GM11168 (cell line): ENCODE measurements around the gene HSPH1.
"Not testable (repeated sequence)": the region's sequence is repeated elsewhere in the genome, so short reads cannot be mapped to it uniquely, and the experiment has no call there.

Experiments used
- in situ Hi-C: fragments of 300-500 bp; cut with MboI; formaldehyde crosslinking; loops from one replicate; pipeline ENCODE4 v1.12.0; 2022; ENCODE audit warnings: low sequenced_read_pairs; ENCODE audit not compliant: unreplicated experiment

The HSPH1 gene

DNA sequence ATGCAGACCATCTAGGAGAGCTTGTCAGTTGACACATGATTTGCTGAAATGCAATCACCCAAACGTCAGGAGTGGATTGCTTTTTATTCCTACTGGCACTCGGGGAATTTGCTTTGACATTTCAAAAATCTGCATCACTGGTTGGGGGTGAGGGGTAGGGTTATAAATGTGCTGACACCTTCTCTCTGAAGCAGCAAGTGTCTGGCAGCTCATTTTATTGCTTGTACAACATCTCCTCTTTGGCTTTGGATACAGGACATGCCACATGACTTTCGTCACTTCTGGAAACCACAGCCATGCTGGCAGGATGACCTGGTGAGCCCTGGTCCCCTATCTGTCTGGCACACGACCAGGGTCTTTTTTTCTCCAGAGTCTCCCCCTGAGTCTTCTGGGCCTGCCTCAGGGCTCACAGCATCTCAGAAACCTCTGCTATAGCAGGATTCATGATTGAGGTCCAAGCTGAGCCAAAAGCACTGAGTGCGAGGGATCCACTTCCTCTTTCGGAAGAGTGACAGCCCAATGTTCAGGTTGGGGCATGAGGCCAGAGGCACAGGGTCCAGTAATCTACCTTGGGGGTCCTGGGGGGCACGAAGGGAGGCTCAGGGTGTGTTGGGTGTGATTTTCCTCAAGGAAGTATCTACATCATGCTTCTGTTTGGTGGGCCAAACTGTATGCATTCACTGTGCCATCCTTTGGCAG lies 60.1 kb downstream of the HSPH1 start:
- in situ Hi-C loops = no loop called here

DNA sequence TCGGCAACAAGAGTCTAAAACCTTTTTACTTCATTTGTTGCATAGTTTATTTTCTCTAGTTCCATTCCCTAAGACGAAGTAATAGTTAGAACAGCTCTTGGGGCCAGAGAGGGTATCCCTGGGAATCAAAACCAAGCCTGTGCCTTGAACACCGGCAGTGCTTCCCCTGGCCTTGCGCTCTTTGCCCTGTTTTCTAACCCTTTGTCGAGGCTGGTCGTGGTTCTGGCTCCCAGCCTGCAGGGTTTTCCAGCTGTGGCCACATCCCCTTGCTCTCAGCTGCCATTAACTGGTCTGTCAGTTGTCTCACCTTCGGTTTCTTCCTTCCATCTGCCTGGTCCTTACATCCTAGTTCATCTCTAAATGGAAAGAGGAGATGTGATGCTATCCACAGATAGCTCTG lies 61.0 kb downstream of the HSPH1 start:
- in situ Hi-C loops = no loop called here

DNA sequence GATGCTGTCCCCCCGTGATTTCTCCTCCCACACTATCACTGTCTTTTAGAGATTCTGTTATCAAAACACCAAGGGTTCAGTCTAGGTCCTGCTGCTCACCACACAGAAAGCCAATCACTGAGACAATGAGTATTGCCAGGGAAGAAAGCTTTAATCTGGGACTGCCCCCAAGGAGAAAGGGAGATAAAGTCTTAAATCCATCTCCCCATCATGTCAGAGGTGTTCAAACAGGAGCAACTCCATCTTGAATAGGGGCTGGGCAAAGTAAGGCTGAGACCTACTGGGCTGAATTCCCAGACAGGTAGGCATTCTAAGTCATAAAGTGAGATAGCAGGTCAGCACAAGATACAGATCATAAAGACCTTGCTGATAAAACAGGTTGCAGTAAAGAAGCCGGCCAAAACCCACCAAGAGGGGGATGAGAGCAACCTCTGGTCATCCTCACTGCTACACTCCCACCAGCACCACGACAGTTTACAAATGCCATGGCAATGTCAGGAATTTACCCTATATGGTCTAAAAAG lies 63.7 kb downstream of the HSPH1 start:
- in situ Hi-C loops = not testable (repeated sequence)

DNA sequence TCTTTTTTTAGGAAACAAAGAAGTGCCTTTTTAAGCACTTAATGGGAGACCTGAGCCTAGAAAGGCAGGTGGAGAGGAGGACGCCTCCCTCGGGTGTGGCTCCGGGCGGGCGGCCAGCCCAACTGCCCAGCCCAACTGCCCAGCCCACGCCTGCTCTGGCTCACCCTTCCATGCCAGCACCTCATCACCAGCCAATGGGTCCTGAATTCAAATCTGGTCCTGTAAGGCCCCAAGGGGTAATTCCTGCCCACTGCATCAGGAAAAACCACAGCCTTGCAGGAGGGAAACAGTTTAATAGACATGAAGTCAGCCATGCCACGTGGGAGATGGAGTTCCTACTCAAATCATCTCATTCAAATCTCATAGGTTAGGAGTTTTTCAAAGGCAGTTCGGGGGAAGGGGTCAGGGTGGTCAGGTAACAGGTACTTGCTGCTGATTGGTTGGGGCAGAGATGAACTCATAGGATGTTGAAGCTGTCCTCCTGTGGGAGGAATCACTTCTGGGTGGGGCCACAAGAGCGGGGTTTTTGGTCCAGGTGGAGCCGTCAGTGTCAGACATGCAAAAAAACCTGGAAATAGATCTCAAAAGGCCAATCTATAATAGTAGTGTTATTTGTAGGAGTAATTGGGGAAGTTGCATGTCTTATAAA lies 64.9 kb downstream of the HSPH1 start:
- in situ Hi-C loops = no loop called here

DNA sequence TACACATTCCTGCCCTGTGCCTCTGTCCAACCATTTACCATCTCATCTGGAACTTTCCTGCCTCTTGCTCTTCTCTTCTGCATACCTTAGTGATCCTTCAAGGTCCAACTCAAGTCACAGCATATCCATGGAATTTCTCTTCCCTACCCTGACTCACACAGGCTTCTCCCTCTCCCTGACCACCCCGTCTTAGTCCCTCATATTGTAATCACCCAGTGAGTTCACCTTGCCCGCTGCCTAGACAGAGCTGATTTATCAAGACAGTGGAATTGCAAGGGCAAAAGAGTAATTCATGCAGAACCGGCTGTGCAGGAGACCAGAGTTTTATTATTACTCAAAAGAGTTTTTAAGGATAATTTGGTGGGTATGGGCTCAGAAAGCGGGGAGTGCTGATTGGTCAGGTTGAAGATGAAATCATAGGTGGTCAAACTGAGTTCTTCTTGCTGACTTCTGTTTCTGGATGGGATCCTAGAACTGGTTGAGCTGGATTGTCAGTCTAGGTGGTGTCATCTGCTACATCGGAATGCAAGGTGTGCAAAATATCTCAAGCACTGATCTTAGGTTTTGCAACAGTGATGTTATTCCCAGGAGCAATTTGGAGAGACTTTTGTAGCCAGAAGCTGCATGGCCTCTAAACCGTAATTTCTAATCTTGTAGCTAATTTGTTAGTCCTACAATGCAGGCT lies 67.2 kb downstream of the HSPH1 start:
- in situ Hi-C loops = no loop called here

DNA sequence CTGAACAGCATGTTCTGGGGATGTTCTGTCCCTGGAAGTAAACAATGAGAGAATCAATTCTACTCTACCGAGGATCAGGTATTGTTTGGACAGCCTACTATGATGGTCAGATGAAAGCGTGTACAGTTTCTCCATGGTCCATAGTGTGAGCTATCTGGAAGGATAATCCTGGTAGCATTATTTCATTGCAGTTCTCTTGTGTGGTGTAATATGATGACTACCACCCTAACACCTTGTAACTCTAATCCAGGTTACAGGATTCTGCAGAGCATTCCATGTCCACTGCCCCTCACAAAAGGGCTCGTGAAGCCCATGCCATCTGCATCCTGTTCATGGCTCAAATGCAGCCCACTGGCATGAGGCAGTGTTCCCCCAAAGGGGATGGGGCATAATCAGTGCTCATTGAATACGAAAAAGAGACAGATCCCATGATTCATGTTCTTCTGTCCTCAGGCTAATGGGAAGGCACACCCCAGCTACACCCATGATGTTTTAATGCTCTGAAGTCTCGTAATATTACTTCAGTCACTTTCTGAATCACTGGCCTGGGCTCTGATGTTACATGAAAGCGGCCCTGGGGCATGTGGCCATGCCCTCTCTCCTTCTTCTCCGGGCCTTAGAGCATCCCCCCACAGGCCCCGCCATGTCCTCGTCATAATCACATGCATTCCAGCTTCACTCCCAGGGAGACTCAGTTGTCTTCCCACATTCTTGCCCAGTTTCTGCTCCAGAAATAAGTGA lies 68.4 kb downstream of the HSPH1 start:
- in situ Hi-C loops = no loop called here

GRCh38 chr13:31092646-31093045 lies 69.1 kb downstream of the HSPH1 start:
- in situ Hi-C loops = no loop called here

- in situ Hi-C loops = no loop called here
These were observed 70.6 kb downstream of the HSPH1 start for GRCh38 chr13:31090961-31091624.

DNA sequence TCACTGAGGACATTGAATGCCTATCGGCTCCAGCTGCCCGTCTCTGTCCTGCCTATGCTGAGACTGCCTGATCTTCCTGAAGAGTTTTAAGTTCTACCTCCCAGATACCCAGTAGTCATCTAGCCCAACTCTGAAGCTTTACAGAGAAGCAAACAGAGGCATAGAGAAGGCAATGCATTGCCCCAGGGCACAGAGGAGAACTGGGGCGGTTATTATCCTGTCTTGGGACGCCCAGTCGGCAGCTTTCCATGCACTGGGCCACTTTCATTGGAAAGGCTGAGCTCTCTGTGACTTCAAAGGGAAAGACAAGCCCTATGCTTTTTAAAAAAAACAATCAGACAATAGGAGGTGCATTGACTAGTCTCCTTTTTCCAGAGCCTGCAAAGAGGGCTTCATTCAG lies 71.6 kb downstream of the HSPH1 start:
- in situ Hi-C loops = no loop called here

DNA sequence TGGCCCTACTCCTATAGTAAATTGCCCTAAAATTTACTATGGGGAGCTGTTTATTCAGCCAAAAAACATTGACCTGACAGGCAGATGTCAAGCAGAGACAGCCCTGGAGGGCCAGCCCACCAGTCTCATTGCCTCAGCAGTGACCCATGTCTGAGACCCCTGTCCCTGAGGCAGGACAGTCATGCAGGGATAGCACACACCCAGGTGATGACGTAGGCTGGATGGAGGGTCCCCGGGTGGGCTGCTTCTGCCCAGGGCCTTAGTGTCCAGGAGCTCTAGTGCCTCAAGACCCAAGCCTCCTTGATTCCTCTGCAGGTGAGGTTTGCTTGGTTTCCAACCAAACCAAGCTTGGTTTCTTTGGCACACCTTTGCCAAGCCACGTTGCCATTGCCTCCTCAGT lies 72.1 kb downstream of the HSPH1 start:
- in situ Hi-C loops = no loop called here

DNA sequence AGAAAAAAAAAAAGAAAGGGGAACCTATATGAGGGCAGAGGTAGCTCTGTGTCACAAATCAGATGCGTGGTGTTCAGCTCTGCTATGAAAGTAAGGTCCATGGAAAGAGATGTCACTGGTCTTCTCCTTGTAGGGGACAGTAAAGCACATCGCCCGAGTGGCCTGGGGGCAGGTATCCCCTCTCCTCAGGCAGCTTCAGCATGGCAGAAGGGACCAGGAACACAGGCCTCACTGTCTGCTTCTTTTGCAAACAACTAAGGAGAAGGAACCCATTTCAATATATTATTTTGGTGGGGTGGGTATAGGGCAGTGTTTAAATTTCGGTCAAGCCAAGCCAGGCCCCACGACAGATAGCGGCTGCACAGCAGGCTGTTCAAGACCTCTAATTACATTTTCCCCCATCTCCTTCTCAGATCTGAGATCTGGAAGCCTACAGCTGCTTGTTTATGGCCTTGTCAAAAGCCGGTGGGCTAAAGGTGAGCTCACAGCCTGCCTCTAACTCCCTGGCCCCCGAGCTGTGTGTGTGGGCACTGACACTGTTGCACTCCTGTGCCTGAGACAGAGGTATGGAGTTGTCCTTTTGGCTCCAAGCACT lies 72.8 kb downstream of the HSPH1 start:
- in situ Hi-C loops = no loop called here
